Endothelial cell (in vitro differentiated cells): Measurements from ENCODE around the gene CFAP221. TPM values are rescaled to one million over a fixed set of nuclear protein-coding genes. Genes with fewer than 3 reads are reported as not detected.

Source experiments
- DNase-seq: peaks from one replicate; pipeline ENCODE4 v3.0.0; 2021; ENCODE audit warnings: low spot score
- H3K27ac Mint-ChIP-seq: one replicate; pipeline ENCODE4 v1.8.0; 2021; ENCODE audit warnings: mixed read lengths, inconsistent platforms; ENCODE audit not compliant: unreplicated experiment
- H3K27me3 Mint-ChIP-seq: one replicate; pipeline ENCODE4 v1.8.0; 2021; ENCODE audit warnings: mild to moderate bottlenecking, moderate library complexity, mixed read lengths, inconsistent platforms; ENCODE audit not compliant: unreplicated experiment
- H3K36me3 Mint-ChIP-seq: one replicate; pipeline ENCODE4 v1.8.0; 2021; ENCODE audit warnings: mild to moderate bottlenecking, low read depth, mixed read lengths, inconsistent platforms; ENCODE audit not compliant: unreplicated experiment
- H3K4me1 Mint-ChIP-seq: one replicate; pipeline ENCODE4 v1.8.0; 2021; ENCODE audit warnings: mild to moderate bottlenecking, mixed read lengths, inconsistent platforms; ENCODE audit not compliant: unreplicated experiment
- H3K4me3 Mint-ChIP-seq: one replicate; pipeline ENCODE4 v1.8.0; 2021; ENCODE audit warnings: mild to moderate bottlenecking, mixed read lengths, inconsistent platforms; ENCODE audit not compliant: unreplicated experiment
- H3K9me3 Mint-ChIP-seq: one replicate; pipeline ENCODE4 v1.8.0; 2021; ENCODE audit warnings: mixed read lengths, inconsistent platforms; ENCODE audit not compliant: unreplicated experiment
- CTCF ChIP-seq: fragments of 200-600 bp; sonication (generic); IDR thresholded peaks from one replicate; pipeline ENCODE4 v1.5.0; 2021; ENCODE audit warnings: antibody characterized with exemption; ENCODE audit not compliant: unreplicated experiment
- total RNA-seq: library from RNA; stranded (reverse); fragmentation: NEBNext Ultra II Directional; extraction: Animal tissue kit (Norgen Biotek cat#: 25700); gene quantifications from one replicate; pipeline ENCODE4 v1.2.1, GENCODE V29; 2021; ENCODE audit not compliant: unreplicated experiment

The CFAP221 gene
- total RNA-seq, 1 donor from 2014 or later: 1.1 TPM

GRCh38 chr2:119511989-119512388, 32.3 kb upstream of the CFAP221 start:
- Mint-ChIP-seq H3K27ac (no peak overlapping the region), H3K36me3 (no peaks in the 10 kb centered on the region), H3K4me1 (no peaks in the 10 kb centered on the region), H3K4me3 (no peak overlapping the region), H3K27me3 (no peaks in the 10 kb centered on the region), H3K9me3 (no peaks in the 10 kb centered on the region)
- no peak for DNase-seq
- no peak for TF ChIP-seq CTCF

- peaks cover 2% of the 10 kb centered on the region for H3K27me3 Mint-ChIP-seq
- no peak for TF ChIP-seq CTCF
- no peaks in the 10 kb centered on the region for H3K36me3 Mint-ChIP-seq
- no peak overlapping the region for H3K27ac Mint-ChIP-seq
- H3K4me3 Mint-ChIP-seq: no peak overlapping the region
- H3K9me3 Mint-ChIP-seq: no peaks in the 10 kb centered on the region
- DNase-seq: no peak
- H3K4me1 Mint-ChIP-seq: peaks cover 3% of the 10 kb centered on the region
Observed at GRCh38 chr2:119512946-119513345, 31.3 kb upstream of the CFAP221 start.

GRCh38 chr2:119513832-119514231, 30.4 kb upstream of the CFAP221 start:
- Mint-ChIP-seq H3K4me3 (no peak overlapping the region), H3K27me3 (peaks cover 2% of the 10 kb centered on the region)
- no peak for TF ChIP-seq CTCF

GRCh38 chr2:119516121-119516520, 28.1 kb upstream of the CFAP221 start:
- H3K9me3 Mint-ChIP-seq: no peaks in the 10 kb centered on the region
- DNase-seq: no peak
- H3K36me3 Mint-ChIP-seq: no peaks in the 10 kb centered on the region
- H3K4me3 Mint-ChIP-seq: no peak overlapping the region
- TF ChIP-seq CTCF: no peak
- H3K4me1 Mint-ChIP-seq: peaks cover 3% of the 10 kb centered on the region
- peaks cover 2% of the 10 kb centered on the region for H3K27me3 Mint-ChIP-seq
- no peak overlapping the region for H3K27ac Mint-ChIP-seq

More at GRCh38 chr2:119513832-119514231, 30.4 kb upstream of the CFAP221 start:
- no peaks in the 10 kb centered on the region for H3K9me3 Mint-ChIP-seq
- no peak for DNase-seq
- H3K36me3 Mint-ChIP-seq: no peaks in the 10 kb centered on the region
- H3K4me1 Mint-ChIP-seq: peaks cover 3% of the 10 kb centered on the region
- H3K27ac Mint-ChIP-seq: no peak overlapping the region

- Mint-ChIP-seq H3K27me3 (peaks cover 2% of the 10 kb centered on the region), H3K36me3 (no peaks in the 10 kb centered on the region), H3K4me1 (peaks cover 3% of the 10 kb centered on the region), H3K27ac (no peak overlapping the region), H3K4me3 (no peak overlapping the region), H3K9me3 (no peaks in the 10 kb centered on the region)
- DNase-seq: peak; percentile 71
- TF ChIP-seq CTCF: peak; percentile 73
Observed at GRCh38 chr2:119517433-119517832, 26.8 kb upstream of the CFAP221 start.
